Effector memory CD8-positive, alpha-beta T cell (primary cell): ENCODE data around the gene CD82.
"Not testable (repeated sequence)": the region's sequence is repeated elsewhere in the genome, so short reads cannot be mapped to it uniquely, and the experiment has no call there.

ENCODE experiments used
- ATAC-seq: fragments of 150-1000 bp; cut with Tn5 transposase; replicated peaks from 2 replicates; pipeline ENCODE4 v1.10.0; 2021; ENCODE audit warnings: mild to moderate bottlenecking, moderate library complexity
- DNase-seq, 3 experiments: peaks; one replicate each; pipeline ENCODE4 v3.0.0; 2021
- H3K27ac Mint-ChIP-seq, 2 donors: one replicate each; pipeline ENCODE4 v1.8.0; 2022; ENCODE audit warnings: mild to moderate bottlenecking in 2 of 2, mixed read lengths in 2 of 2, moderate library complexity in 2 of 2
- H3K27me3 Mint-ChIP-seq, 2 donors: one replicate each; pipeline ENCODE4 v1.8.0; 2022; ENCODE audit warnings: mixed read lengths in 2 of 2
- H3K36me3 Mint-ChIP-seq: one replicate; pipeline ENCODE4 v1.8.0; 2022; ENCODE audit warnings: mild to moderate bottlenecking, moderate library complexity, mixed read lengths; ENCODE audit not compliant: insufficient read depth
- H3K4me1 Mint-ChIP-seq, 2 donors: one replicate each; pipeline ENCODE4 v1.8.0; 2022; ENCODE audit warnings: low read depth in 2 of 2, mixed read lengths in 2 of 2
- H3K4me3 Mint-ChIP-seq, 2 donors: one replicate each; pipeline ENCODE4 v1.8.0; 2022; ENCODE audit warnings: mild to moderate bottlenecking in 2 of 2, mixed read lengths in 2 of 2, moderate library complexity in 2 of 2
- H3K9me3 Mint-ChIP-seq, 2 donors: one replicate each; pipeline ENCODE4 v1.8.0; 2022; ENCODE audit warnings: mixed read lengths in 2 of 2

The CD82 gene

DNA sequence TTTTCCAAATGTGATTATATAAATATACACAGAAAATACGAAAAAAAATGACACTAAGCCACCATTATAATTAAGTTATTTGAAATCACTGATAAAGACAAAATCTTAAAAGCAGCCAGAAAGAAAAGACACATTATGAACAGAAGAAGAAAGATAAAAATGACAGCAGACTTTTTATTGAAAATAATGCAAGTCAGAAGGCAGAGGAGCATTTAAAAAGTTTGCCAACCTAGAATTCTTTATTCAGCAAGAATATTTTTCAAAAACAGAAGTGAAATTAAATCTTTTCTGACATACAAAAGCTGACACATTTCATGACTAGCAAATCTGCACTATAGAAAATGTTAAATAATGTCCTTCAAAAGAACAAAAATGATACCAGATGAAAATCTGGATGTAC, 77.8 kb downstream of the CD82 start:
- Mint-ChIP-seq H3K9me3 (peaks cover 2 to 6% of the 10 kb centered on the region in 2 donors), H3K36me3 (no peaks in the 10 kb centered on the region), H3K4me1 (peaks cover 3 to 6% of the 10 kb centered on the region in 2 donors), H3K4me3 (no peak overlapping the region), H3K27ac (no peak overlapping the region), H3K27me3 (peaks cover 20 to 40% of the 10 kb centered on the region in 2 donors)
- DNase-seq (no peak), ATAC-seq (no peak)

DNA sequence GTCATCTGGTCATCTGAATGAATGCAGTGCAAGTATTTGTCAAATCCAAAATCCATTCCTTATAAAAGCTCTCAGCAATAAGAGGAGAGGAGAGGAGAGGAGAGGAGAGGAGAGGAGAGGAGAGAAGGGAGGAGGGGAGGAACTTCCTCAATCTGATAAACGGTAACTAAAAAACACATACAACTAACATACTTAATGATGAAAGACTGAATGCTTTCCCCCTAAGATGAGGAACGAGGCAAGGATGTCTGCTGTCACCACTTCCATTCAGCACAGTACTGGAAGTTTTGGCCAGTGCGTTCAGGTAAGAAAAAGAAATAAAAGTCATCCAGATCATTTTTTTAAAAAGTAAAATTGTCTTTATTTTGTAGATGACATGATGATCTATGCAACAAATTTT, 80.4 kb downstream of the CD82 start:
- ATAC-seq (no peak), DNase-seq (no peak)
- Mint-ChIP-seq H3K27me3 (peaks cover 33 to 48% of the 10 kb centered on the region in 2 donors), H3K4me3 (no peak overlapping the region), H3K36me3 (no peaks in the 10 kb centered on the region), H3K9me3 (peaks cover 2 to 6% of the 10 kb centered on the region in 2 donors), H3K4me1 (peaks cover 3 to 6% of the 10 kb centered on the region in 2 donors), H3K27ac (no peak overlapping the region)

DNA sequence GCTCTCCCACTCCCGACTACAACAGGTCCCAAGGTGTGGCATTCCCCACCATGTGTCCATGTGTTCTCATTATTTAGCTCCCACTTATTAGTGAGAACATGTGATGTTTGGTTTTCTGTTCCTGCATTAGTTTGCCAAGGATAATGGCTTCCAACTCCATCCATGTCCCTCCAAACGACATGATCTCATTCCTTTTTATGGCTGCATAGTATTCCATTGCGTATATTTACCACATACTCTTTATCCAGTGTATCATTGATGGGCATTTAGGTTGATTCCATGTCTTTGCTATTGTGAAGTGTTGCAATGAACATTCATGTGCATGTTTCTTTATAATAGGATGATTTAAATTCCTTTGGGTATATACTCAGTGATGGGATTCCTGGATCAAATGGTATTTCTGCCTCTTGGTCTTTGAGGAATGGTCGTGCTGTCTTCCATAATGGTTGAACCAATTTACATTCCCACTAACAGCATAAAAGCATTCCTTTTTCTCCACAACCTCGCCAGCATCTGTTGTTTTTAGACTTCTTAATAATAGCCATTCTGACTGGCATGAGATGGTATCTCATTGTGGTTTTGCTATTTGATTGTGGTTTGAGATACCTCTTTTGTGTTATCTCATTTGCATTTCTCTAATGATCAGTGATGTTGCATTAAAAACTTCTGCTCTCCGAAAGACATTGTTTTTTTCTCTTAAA, 81.9 kb downstream of the CD82 start:
- not testable (repeated sequence) for H3K4me1 Mint-ChIP-seq, H3K9me3 Mint-ChIP-seq, H3K27ac Mint-ChIP-seq, ATAC-seq, H3K36me3 Mint-ChIP-seq, DNase-seq, H3K4me3 Mint-ChIP-seq
- H3K27me3 Mint-ChIP-seq: peaks cover 46 to 62% of the 10 kb centered on the region in 2 donors

DNA sequence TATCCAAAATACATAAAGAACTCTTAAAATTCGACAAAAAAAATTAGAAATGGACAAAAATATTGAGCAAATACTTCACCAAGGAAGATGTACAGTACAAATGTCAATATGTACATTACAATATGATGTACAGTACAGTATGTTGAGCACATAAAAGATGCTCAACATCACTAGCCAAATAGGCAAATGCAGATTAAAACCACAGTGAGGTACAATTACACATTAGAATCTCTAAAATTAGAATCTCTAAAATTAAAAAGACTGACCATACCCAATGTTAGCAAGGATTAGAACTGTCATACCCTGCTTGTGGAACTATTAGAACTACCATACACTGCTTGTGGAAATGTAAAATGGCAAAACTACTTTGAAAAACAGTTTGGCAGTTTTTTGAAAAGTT, 82.6 kb downstream of the CD82 start:
- ATAC-seq: no peak
- Mint-ChIP-seq H3K4me1 (peaks cover 6% of the 10 kb centered on the region in 2 donors), H3K36me3 (no peaks in the 10 kb centered on the region), H3K9me3 (peaks cover 0 to 6% of the 10 kb centered on the region in 2 donors), H3K27ac (no peak overlapping the region), H3K27me3 (peaks cover 50 to 69% of the 10 kb centered on the region in 2 donors), H3K4me3 (no peak overlapping the region)
- no peak for DNase-seq

DNA sequence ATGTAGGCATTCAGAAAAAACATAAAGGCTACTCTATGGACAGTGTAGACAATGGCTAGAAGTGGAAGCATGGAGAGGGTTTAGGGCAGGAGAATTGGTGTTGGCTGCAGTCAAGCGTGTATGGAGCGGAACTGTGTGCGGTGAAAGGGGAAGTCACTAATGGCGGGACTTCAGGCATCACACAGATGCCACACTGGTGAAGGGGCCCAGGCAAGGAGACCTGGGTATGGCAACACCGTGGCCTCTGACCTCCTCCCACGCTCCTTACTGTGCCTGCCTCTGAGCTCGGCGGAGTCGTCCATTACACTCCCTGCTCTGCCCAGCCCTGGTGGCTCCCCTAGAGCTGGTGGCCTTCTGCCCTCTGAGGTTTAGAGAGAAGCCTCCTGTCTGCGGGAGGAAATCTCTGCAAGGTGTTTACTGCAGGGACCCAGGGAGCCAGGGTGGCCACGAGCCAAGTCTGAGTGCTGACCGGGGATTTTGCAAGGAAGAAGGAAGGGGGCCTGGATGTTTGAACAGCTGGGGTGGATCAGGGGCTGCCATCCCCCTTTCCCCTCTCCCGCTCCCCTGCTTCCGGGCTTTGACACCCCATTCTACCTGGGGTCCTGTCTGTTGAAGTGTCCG, 86.2 kb downstream of the CD82 start:
- Mint-ChIP-seq H3K27ac (no peak overlapping the region), H3K36me3 (no peaks in the 10 kb centered on the region), H3K4me3 (no peak overlapping the region), H3K4me1 (peaks cover 6% of the 10 kb centered on the region in 2 donors), H3K9me3 (peaks cover 0 to 6% of the 10 kb centered on the region in 2 donors), H3K27me3 (peaks cover 76 to 81% of the 10 kb centered on the region in 2 donors)
- no peak for DNase-seq
- no peak for ATAC-seq

DNA sequence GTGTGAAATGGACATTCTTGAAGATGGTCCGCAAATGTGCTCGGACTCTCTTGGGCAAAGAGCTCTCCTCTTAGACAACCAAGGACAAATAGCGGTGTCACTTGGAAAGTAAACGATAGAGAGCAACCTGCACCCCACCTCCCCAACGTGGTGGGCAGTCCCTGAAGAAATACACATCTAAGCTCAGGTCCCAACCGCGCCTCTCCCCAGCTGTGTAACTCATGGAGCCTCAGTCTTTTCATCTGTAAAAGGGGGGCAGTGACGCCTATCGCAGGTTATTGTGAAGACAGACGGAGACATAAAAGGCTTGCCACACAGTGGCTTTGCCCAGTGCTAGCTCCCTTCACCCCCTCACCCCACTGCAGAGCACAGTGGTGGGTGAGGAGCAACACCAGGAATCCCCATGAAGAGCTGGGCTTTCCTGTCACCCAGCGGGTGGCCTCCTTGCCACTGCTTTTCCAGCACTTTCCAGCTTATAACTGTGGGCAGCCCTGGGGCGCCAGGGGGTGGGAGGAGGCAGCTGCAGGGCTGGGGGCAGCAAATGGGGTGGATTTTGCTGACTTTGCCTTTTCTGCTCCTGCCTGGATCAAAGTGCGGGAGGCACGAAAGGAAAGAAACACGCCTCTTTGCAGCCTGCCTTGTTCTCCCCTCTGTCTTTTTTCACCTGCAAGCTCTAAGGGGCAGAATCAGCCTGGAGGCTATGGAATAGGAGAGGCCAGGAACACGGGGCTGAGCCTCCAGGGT, 87.6 kb downstream of the CD82 start:
- no peak overlapping the region for H3K27ac Mint-ChIP-seq
- no peaks in the 10 kb centered on the region for H3K36me3 Mint-ChIP-seq
- DNase-seq (no peak), ATAC-seq (no peak)
- H3K4me3 Mint-ChIP-seq: no peak overlapping the region
- peaks cover 68% of the 10 kb centered on the region in 2 donors for H3K27me3 Mint-ChIP-seq
- H3K9me3 Mint-ChIP-seq: no peaks in the 10 kb centered on the region
- H3K4me1 Mint-ChIP-seq: peaks cover 0 to 4% of the 10 kb centered on the region in 2 donors

DNA sequence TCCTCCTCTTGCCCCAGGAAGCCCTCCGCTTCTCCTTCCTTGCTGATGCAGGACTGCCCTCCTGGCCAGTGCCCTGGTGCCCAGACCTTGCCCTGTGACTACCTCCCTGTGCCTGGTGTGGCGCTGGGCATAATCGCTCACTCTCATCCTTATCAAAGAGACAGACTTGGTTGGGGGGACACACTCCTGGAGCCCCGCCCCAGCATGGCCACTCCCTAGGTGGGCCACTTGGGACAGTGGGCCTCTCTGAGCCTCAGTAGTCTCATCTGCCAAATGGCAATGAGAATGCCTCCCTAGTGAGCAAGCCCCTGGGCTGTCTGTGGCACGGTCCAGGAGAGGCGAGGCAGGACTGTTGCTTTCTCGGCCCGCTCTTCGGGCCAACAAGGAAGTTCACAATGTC, 88.6 kb downstream of the CD82 start:
- ATAC-seq: no peak
- no peaks in the 10 kb centered on the region for H3K9me3 Mint-ChIP-seq
- no peak overlapping the region for H3K27ac Mint-ChIP-seq
- H3K36me3 Mint-ChIP-seq: no peaks in the 10 kb centered on the region
- H3K4me1 Mint-ChIP-seq: peaks cover 5 to 7% of the 10 kb centered on the region in 2 donors
- no peak for DNase-seq
- peaks cover 65 to 66% of the 10 kb centered on the region in 2 donors for H3K27me3 Mint-ChIP-seq
- H3K4me3 Mint-ChIP-seq: no peak overlapping the region

DNA sequence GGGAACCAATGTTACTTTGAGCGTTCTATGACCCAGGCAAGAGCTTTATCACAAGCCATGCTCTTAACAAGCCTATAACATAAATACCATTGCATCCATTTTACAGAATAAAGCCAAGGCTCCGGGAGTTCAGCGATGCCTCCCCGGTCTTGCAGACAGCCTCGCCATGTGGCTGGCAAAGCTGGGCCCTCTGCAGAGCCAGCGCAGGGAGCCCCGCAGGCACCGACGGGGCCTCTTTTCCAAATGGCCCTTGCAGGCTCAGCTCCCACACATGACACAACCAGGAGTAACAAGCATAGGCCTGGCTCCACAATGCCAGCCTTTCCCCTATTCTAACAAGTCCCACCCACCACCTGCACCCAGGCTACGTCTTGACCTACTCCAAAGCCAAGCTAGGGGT, 89.1 kb downstream of the CD82 start:
- H3K9me3 Mint-ChIP-seq: no peaks in the 10 kb centered on the region
- DNase-seq (no peak), ATAC-seq (no peak)
- H3K4me3 Mint-ChIP-seq: no peak overlapping the region
- peaks cover 61 to 65% of the 10 kb centered on the region in 2 donors for H3K27me3 Mint-ChIP-seq
- no peaks in the 10 kb centered on the region for H3K36me3 Mint-ChIP-seq
- peaks cover 9 to 10% of the 10 kb centered on the region in 2 donors for H3K4me1 Mint-ChIP-seq
- H3K27ac Mint-ChIP-seq: no peak overlapping the region

DNA sequence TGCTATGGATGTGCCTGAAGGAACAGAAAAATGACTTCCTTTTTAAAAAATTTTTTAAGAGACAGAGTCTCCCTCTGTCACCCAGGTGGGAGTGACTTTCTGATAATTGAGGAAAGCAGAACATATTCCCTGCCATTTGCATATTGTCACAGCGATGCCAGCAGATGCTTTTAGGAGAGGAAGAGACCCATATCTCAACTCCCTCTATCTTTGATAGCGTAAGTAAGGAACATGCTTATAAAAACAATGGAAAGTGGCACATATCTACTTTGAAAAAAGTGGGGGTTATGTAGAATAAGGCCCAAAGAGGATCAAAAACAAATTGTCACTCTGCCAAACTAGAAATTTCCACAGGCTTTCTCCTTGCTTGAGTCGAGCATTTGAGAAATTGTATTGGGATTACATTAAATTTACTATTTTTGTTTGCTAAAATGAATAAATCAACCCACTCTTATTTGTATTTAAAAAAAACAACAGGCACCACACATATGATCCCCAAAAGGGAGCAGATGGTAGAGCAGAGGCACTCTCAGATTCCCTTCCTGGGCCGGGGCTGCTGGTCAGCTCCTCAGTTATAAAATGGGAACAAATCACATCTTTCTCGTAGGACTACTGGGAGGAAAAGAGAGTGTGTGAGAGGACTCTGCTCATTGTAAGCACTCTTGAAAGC, 92.5 kb downstream of the CD82 start:
- no peaks in the 10 kb centered on the region for H3K36me3 Mint-ChIP-seq
- H3K9me3 Mint-ChIP-seq: no peaks in the 10 kb centered on the region
- ATAC-seq (no peak), DNase-seq (no peak)
- peaks cover 9 to 12% of the 10 kb centered on the region in 2 donors for H3K4me1 Mint-ChIP-seq
- no peak overlapping the region for H3K27ac Mint-ChIP-seq
- no peak overlapping the region for H3K4me3 Mint-ChIP-seq
- H3K27me3 Mint-ChIP-seq: peaks cover 38 to 39% of the 10 kb centered on the region in 2 donors

DNA sequence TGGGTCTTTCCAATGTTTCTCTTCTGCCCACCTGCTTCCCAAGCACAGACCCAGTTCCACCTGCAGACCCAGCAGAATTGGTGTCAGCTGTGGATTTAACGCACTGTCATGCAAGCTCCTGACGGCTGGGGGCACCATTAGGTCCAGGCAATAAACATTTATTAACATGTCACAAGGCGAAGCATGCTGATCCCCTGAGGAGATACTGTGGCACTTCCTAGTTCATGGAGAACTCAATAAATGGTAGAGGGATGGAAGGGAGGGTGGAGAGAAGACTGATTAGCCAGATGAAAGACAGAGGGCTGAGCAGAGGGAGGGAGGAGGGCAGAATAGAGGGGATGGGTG, 93.0 kb downstream of the CD82 start:
- no peak overlapping the region for H3K27ac Mint-ChIP-seq
- no peak for ATAC-seq
- H3K4me1 Mint-ChIP-seq: peaks cover 9 to 12% of the 10 kb centered on the region in 2 donors

DNA sequence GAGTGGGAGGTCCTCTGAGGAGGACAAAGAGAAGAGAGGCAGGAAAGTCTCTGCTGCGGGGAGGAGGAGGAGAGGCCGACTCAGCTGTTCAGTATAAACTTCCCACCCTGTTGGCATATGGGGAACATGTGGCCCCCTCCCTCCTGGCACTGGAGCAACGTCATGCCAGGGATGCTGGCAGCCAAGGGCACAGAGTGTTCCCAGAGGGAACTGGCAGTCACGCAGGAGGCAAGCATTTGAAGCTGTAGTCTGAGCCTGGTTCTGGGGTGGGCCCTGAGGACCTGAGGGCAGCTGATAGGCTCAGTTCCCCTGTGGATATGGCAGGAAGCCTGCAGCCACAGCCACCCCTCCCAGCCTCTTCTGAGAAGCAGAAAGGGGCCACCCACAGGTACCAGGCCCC, 94.2 kb downstream of the CD82 start:
- Mint-ChIP-seq H3K4me1 (peaks cover 9 to 12% of the 10 kb centered on the region in 2 donors), H3K9me3 (no peaks in the 10 kb centered on the region), H3K27me3 (peaks cover 23 to 25% of the 10 kb centered on the region in 2 donors), H3K36me3 (no peaks in the 10 kb centered on the region), H3K27ac (no peak overlapping the region), H3K4me3 (no peak overlapping the region)
- DNase-seq: no peak
- ATAC-seq: no peak

More for the DNA sequence above, 93.0 kb downstream of the CD82 start:
- DNase-seq: peak; percentile 9 to 11 (median 11)
- Mint-ChIP-seq H3K9me3 (no peaks in the 10 kb centered on the region), H3K27me3 (peaks cover 34% of the 10 kb centered on the region in 2 donors), H3K36me3 (no peaks in the 10 kb centered on the region), H3K4me3 (no peak overlapping the region)

DNA sequence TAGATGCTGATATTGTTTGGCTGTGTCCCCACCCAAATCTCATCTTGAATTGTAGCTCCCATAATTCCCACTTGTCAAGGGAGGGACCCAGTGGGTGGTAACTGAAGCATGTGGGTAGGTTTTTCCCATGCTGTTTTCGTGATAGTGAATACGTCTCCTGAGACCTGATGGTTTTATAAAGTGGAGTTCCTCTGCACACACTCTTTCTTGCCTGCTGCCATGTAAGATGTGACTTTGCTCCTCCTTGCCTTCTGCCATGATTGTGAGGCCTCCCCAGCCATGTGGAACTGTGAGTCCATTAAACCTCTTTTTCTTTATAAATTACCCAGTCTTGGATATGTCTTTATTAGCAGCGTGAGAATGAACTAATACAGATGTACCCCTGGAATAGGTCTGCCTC, 95.1 kb downstream of the CD82 start:
- not testable (repeated sequence) for DNase-seq, H3K4me3 Mint-ChIP-seq, H3K27ac Mint-ChIP-seq, H3K36me3 Mint-ChIP-seq, H3K9me3 Mint-ChIP-seq, ATAC-seq
- H3K27me3 Mint-ChIP-seq: peaks cover 19 to 26% of the 10 kb centered on the region in 2 donors
- H3K4me1 Mint-ChIP-seq: peaks cover 9 to 12% of the 10 kb centered on the region in 2 donors

DNA sequence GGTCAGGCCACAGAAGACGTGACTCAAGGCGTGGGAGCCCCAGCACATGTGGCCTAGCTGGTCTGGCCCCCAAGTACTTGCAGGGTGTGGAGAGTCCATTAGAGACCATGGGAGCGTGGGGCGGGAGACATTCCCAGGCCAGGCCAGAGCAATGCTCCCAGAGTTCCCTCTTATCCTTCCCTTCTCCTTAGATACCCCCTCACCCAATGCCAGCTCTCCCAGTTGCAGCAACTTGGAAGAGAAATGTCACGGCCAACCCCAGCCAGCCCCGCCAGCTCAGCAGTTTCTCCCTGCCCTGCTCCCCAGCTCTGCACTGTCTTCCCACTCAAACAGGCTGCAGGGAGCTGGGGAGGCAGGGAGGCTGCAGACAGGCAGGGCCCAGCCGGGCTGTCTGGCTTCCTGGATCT, 95.9 kb downstream of the CD82 start:
- Mint-ChIP-seq H3K36me3 (no peaks in the 10 kb centered on the region), H3K27ac (no peak overlapping the region)
- no peak for DNase-seq

More for the DNA sequence above, 95.9 kb downstream of the CD82 start:
- no peak for ATAC-seq
- Mint-ChIP-seq H3K9me3 (no peaks in the 10 kb centered on the region), H3K4me3 (no peak overlapping the region), H3K4me1 (peaks cover 9 to 12% of the 10 kb centered on the region in 2 donors), H3K27me3 (peaks cover 19 to 26% of the 10 kb centered on the region in 2 donors)
